ENCODE data around the gene FOXP1. TPM values are rescaled to one million over a fixed set of nuclear protein-coding genes. Genes with fewer than 3 reads are reported as not detected.

Gene FOXP1
- polyA plus RNA-seq, 1 donor from 2014 or later = 5.6 TPM

GRCh38 chr3:71262364-71263265 lies 320.9 kb downstream of the FOXP1 start (continued):
- TF ChIP-seq SMC3 (conservative IDR thresholded peaks at IDR 0.05; ENCODE audit: poor library complexity) (no peak), POLR2AphosphoS5 (IDR thresholded peaks at IDR 0.05) (no peak)

- no peaks in the 10 kb centered on the region for H3K27me3 ChIP-seq (ENCODE audit: insufficient read depth, low read depth, low read length)
- no peak overlapping the region for H3K4me2 ChIP-seq (ENCODE audit: low read length)
- no peak overlapping the region for H3K9ac ChIP-seq (ENCODE audit: low read length)
- no peaks in the 10 kb centered on the region for H4K20me1 ChIP-seq (ENCODE audit: insufficient read depth)
- H3F3A ChIP-seq (ENCODE audit: insufficient read depth, low read length, poor library complexity, severe bottlenecking) = no peaks in the 10 kb centered on the region
- H3K27ac ChIP-seq (ENCODE audit: low read length) = no peak overlapping the region
- no peaks in the 10 kb centered on the region for H3K36me3 ChIP-seq (ENCODE audit: insufficient read depth, low read length)
- TF ChIP-seq POLR2AphosphoS5 (IDR thresholded peaks at IDR 0.05) = no peak
- H3K4me3 ChIP-seq (ENCODE audit: low read length) = no peak overlapping the region
- H3K79me2 ChIP-seq (replicated peaks; ENCODE audit: insufficient read depth, low read length) = no peaks in the 10 kb centered on the region
- H3K9me2 ChIP-seq (ENCODE audit: insufficient read depth, low read length) = no peaks in the 10 kb centered on the region
- H3K9me3 ChIP-seq (ENCODE audit: low read length) = no peaks in the 10 kb centered on the region
- H2AFZ ChIP-seq (ENCODE audit: low read depth, low read length) = no peak overlapping the region
Measured at GRCh38 chr3:71260782-71261181, 322.7 kb downstream of the FOXP1 start.

- Histone ChIP-seq H3K27ac (ENCODE audit: low read length) (no peak overlapping the region), H3K9me2 (ENCODE audit: insufficient read depth, low read length) (no peaks in the 10 kb centered on the region), H3K9ac (ENCODE audit: low read length) (no peak overlapping the region), H3K9me3 (ENCODE audit: low read length) (no peaks in the 10 kb centered on the region), H4K20me1 (ENCODE audit: insufficient read depth) (no peaks in the 10 kb centered on the region), H3K79me2 (replicated peaks; ENCODE audit: insufficient read depth, low read length) (no peaks in the 10 kb centered on the region), H3F3A (ENCODE audit: insufficient read depth, low read length, poor library complexity, severe bottlenecking) (no peaks in the 10 kb centered on the region), H3K4me2 (ENCODE audit: low read length) (no peak overlapping the region), H3K27me3 (ENCODE audit: insufficient read depth, low read depth, low read length) (no peaks in the 10 kb centered on the region), H3K4me3 (ENCODE audit: low read length) (no peak overlapping the region), H2AFZ (ENCODE audit: low read depth, low read length) (no peak overlapping the region), H3K36me3 (ENCODE audit: insufficient read depth, low read length) (no peaks in the 10 kb centered on the region)
- TF ChIP-seq EP300 (conservative IDR thresholded peaks at IDR 0.05; ENCODE audit: poor library complexity, severe bottlenecking) (no peak), CTCF (IDR thresholded peaks at IDR 0.05; ENCODE audit: poor library complexity, severe bottlenecking) (no peak), SMC3 (conservative IDR thresholded peaks at IDR 0.05; ENCODE audit: poor library complexity) (no peak), REST (IDR thresholded peaks at IDR 0.05; ENCODE audit: borderline replicate concordance) (no peak), RAD21 (conservative IDR thresholded peaks at IDR 0.05) (no peak), POLR2AphosphoS5 (IDR thresholded peaks at IDR 0.05) (no peak), MXI1 (conservative IDR thresholded peaks at IDR 0.05; ENCODE audit: poor library complexity, severe bottlenecking) (no peak), TAF1 (IDR thresholded peaks at IDR 0.05; ENCODE audit: low read depth) (no peak), EZH2 (IDR thresholded peaks at IDR 0.05; ENCODE audit: borderline replicate concordance, insufficient read depth, low read length, poor library complexity, severe bottlenecking) (no peak)
Measured at GRCh38 chr3:71258526-71258925, 325.0 kb downstream of the FOXP1 start.
